A549 (cell line): ENCODE data around the gene AGPAT2.

ENCODE experiments used
- BHLHE40 ChIP-seq: IDR thresholded peaks from 2 replicates; pipeline ENCODE4 v1.6.1; 2012; ENCODE audit warnings: low read depth, low read length, inconsistent platforms
- CEBPB ChIP-seq, 2 experiments: fragments of >200 bp in 1 of 2; sonication (Bioruptor Twin) in 1 of 2; formaldehyde crosslinking in 1 of 2; IDR thresholded peaks; 2 replicates each; pipeline ENCODE4 v1.6.1; 2012 to 2016
- CHD2 ChIP-seq: fragments of 150-350 bp; IDR thresholded peaks from 2 replicates; pipeline ENCODE4 v1.6.1; 2014; ENCODE audit warnings: low read length; ENCODE audit not compliant: partially characterized antibody
- CTCF ChIP-seq: fragments of >200 bp; sonication (Bioruptor Twin); formaldehyde crosslinking; IDR thresholded peaks from 3 replicates; pipeline ENCODE4 v1.5.1; 2016
- ESRRA ChIP-seq: fragments of 150-350 bp; IDR thresholded peaks from 2 replicates; pipeline ENCODE4 v1.6.1; 2014; ENCODE audit warnings: mild to moderate bottlenecking, low read length, borderline replicate concordance
- JUNB ChIP-seq: fragments of >200 bp; sonication (Bioruptor Twin); formaldehyde crosslinking; IDR thresholded peaks from 2 replicates; pipeline ENCODE4 v1.6.1; 2016
- MYC ChIP-seq: IDR thresholded peaks from 2 replicates; pipeline ENCODE4 v1.6.1; 2012; ENCODE audit warnings: mild to moderate bottlenecking, inconsistent platforms, low read length, improper control_type of control experiment, borderline replicate concordance
- POLR2A ChIP-seq: IDR thresholded peaks from 2 replicates; pipeline ENCODE4 v1.6.1; 2012; ENCODE audit warnings: mild to moderate bottlenecking, low read length
- RAD21 ChIP-seq, 2 experiments: fragments of >200 bp in 1 of 2; sonication (Bioruptor Twin) in 1 of 2; formaldehyde crosslinking in 1 of 2; IDR thresholded peaks in 1 of 2; conservative IDR thresholded peaks in 1 of 2; 2 replicates in 1 of 2; 3 replicates in 1 of 2; pipeline ENCODE4 v1.6.1; 2012 to 2018; ENCODE audit warnings: inconsistent platforms in 1 of 2
- REST ChIP-seq: fragments of 200-600 bp; sonication (generic); IDR thresholded peaks from 2 replicates; pipeline ENCODE4 v1.6.1; 2016; ENCODE audit warnings: antibody characterized with exemption, mild to moderate bottlenecking, moderate library complexity
- TP53 ChIP-seq: fragments of 250-450 bp; sonication (Bioruptor Pico); IDR thresholded peaks from 2 replicates; pipeline ENCODE4 v1.5.0; 2021; ENCODE audit warnings: mild to moderate bottlenecking, moderate library complexity
- TF ChIP-seq, protein P1 (sequence below): IDR thresholded peaks from 2 replicates; pipeline ENCODE4 v1.6.1; 2012
- TF ChIP-seq, protein P2 (sequence below): fragments of >200 bp; sonication (Bioruptor Twin); formaldehyde crosslinking; IDR thresholded peaks from 3 replicates; pipeline ENCODE4 v1.6.1; 2016

- TF ChIP-seq BHLHE40 (no peak), REST (no peak), CTCF (no peak), CHD2 (no peak), POLR2A (no peak), ESRRA (no peak), RAD21 (conservative IDR thresholded peaks at IDR 0.05 in 1 of 2, IDR thresholded peaks at IDR 0.05 in 1 of 2) (no peak), MYC (no peak), CEBPB (IDR thresholded peaks at IDR 0.05) (no peak), JUNB (no peak), TP53 (no peak)
- TF ChIP-seq, protein P1, sequence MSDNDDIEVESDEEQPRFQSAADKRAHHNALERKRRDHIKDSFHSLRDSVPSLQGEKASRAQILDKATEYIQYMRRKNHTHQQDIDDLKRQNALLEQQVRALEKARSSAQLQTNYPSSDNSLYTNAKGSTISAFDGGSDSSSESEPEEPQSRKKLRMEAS, result no peak
- TF ChIP-seq, protein P2, sequence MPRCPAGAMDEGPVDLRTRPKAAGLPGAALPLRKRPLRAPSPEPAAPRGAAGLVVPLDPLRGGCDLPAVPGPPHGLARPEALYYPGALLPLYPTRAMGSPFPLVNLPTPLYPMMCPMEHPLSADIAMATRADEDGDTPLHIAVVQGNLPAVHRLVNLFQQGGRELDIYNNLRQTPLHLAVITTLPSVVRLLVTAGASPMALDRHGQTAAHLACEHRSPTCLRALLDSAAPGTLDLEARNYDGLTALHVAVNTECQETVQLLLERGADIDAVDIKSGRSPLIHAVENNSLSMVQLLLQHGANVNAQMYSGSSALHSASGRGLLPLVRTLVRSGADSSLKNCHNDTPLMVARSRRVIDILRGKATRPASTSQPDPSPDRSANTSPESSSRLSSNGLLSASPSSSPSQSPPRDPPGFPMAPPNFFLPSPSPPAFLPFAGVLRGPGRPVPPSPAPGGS, result no peak
These were observed 30.1 kb upstream of the AGPAT2 start for GRCh38 chr9:136717399-136717798.
